CD14-positive monocyte (primary cell): ENCODE measurements around the gene EIF3B. TPM values are rescaled to one million over a fixed set of nuclear protein-coding genes. Genes with fewer than 3 reads are reported as not detected.
A peak's percentile ranks its signal among the peaks of the same experiment; 100 is the strongest.

Experiments used
- DNase-seq, 3 donors: peaks; one replicate each; pipeline ENCODE4 v3.0.0-alpha.2; 2011 to 2022
- H2AFZ ChIP-seq: 2 replicates; pipeline ENCODE4 v1.6.0; 2012; ENCODE audit warnings: mild to moderate bottlenecking, low read depth, low read length, inconsistent platforms; ENCODE audit not compliant: insufficient read depth, poor library complexity, severe bottlenecking
- H3K27ac ChIP-seq, 2 donors: 1 replicate in 1 of 2; 2 replicates in 1 of 2; pipeline ENCODE4 v1.5.1; 2012 to 2013; ENCODE audit warnings: low read length in 2 of 2, control low read depth in 1 of 2, inconsistent platforms in 1 of 2, low read depth in 1 of 2, mild to moderate bottlenecking in 1 of 2
- H3K27me3 ChIP-seq, 2 donors: one replicate each; pipeline versions ENCODE4 v1.6.0 to v1.6.1; 2011 to 2013; ENCODE audit warnings: low read length in 2 of 2; ENCODE audit not compliant: control insufficient read depth in 2 of 2, insufficient read depth in 2 of 2
- H3K36me3 ChIP-seq, 2 donors: replicated peaks in 1 of 2; 1 replicate in 1 of 2; 2 replicates in 1 of 2; pipeline versions ENCODE4 v1.5.1 to v1.6.1; 2012 to 2013; ENCODE audit warnings: low read length in 2 of 2, control low read depth in 1 of 2, inconsistent platforms in 1 of 2, mild to moderate bottlenecking in 1 of 2; ENCODE audit not compliant: insufficient read depth in 2 of 2, control insufficient read depth in 1 of 2
- H3K4me1 ChIP-seq, 2 donors: 1 replicate in 1 of 2; 2 replicates in 1 of 2; pipeline versions ENCODE4 v1.5.1 to v1.6.1; 2012 to 2013; ENCODE audit warnings: low read length in 2 of 2, control low read depth in 1 of 2, inconsistent platforms in 1 of 2, mild to moderate bottlenecking in 1 of 2, moderate library complexity in 1 of 2; ENCODE audit not compliant: insufficient read depth in 2 of 2, control insufficient read depth in 1 of 2
- H3K4me2 ChIP-seq: replicated peaks from 2 replicates; pipeline ENCODE3; 2012; ENCODE audit warnings: low read length, moderate library complexity, mild to moderate bottlenecking; ENCODE audit not compliant: poor library complexity, severe bottlenecking; ENCODE audit errors: extremely low read depth
- H3K4me3 ChIP-seq, 3 experiments: fragments of 200-600 bp in 1 of 3; sonication (generic) in 1 of 3; replicated peaks in 1 of 3; 1 replicate in 2 of 3; 2 replicates in 1 of 3; pipeline ENCODE4 v1.5.1; 2011 to 2013; ENCODE audit warnings: low read length in 3 of 3, mild to moderate bottlenecking in 3 of 3, control low read depth in 2 of 3, low read depth in 2 of 3, inconsistent platforms in 1 of 3, moderate library complexity in 1 of 3
- H3K79me2 ChIP-seq: 2 replicates; pipeline ENCODE4 v1.6.0; 2012; ENCODE audit warnings: mild to moderate bottlenecking, control low read depth, inconsistent platforms, low read length, moderate library complexity; ENCODE audit not compliant: insufficient read depth
- H3K9ac ChIP-seq: 2 replicates; pipeline ENCODE4 v1.6.0; 2017; ENCODE audit warnings: low read length, mild to moderate bottlenecking; ENCODE audit not compliant: insufficient read depth, poor library complexity, severe bottlenecking
- H3K9me3 ChIP-seq, 2 donors: replicated peaks in 1 of 2; 1 replicate in 1 of 2; 2 replicates in 1 of 2; pipeline versions ENCODE4 v1.5.1 to v1.6.1; 2012 to 2013; ENCODE audit warnings: low read length in 2 of 2, control low read depth in 1 of 2; ENCODE audit not compliant: control insufficient read depth in 1 of 2, insufficient read depth in 1 of 2
- H4K20me1 ChIP-seq: 2 replicates; pipeline ENCODE4 v1.6.0; 2012; ENCODE audit warnings: mild to moderate bottlenecking, low read length, control low read depth, moderate library complexity; ENCODE audit not compliant: insufficient read depth
- H3K27ac Mint-ChIP-seq, 7 donors: one replicate each; pipeline ENCODE4 v1.8.0; 2020; ENCODE audit warnings: mild to moderate bottlenecking in 7 of 7, mixed read lengths in 7 of 7, moderate library complexity in 6 of 7, inconsistent platforms in 2 of 7
- H3K27me3 Mint-ChIP-seq, 3 donors: one replicate each; pipeline ENCODE4 v1.8.0; 2021 to 2022; ENCODE audit warnings: low read depth in 3 of 3, mild to moderate bottlenecking in 3 of 3, mixed read lengths in 3 of 3, moderate library complexity in 3 of 3, inconsistent platforms in 1 of 3
- H3K36me3 Mint-ChIP-seq, 2 donors: one replicate each; pipeline ENCODE4 v1.8.0; 2020; ENCODE audit warnings: mixed read lengths in 2 of 2, inconsistent platforms in 1 of 2, mild to moderate bottlenecking in 1 of 2
- H3K4me1 Mint-ChIP-seq: one replicate; pipeline ENCODE4 v1.8.0; 2020; ENCODE audit warnings: mild to moderate bottlenecking, mixed read lengths
- H3K4me3 Mint-ChIP-seq, 2 donors: one replicate each; pipeline ENCODE4 v1.8.0; 2020; ENCODE audit warnings: mild to moderate bottlenecking in 2 of 2, mixed read lengths in 2 of 2, moderate library complexity in 1 of 2
- H3K9me3 Mint-ChIP-seq, 7 donors: one replicate each; pipeline ENCODE4 v1.8.0; 2020 to 2022; ENCODE audit warnings: mixed read lengths in 7 of 7, mild to moderate bottlenecking in 6 of 7, moderate library complexity in 6 of 7, inconsistent platforms in 2 of 7
- WGBS: methylation state at CpG from one replicate; pipeline ENCODE4 v1.1.5; 2013; ENCODE audit warnings: missing lambda C conversion rate; ENCODE audit not compliant: insufficient coverage; 5-methylcytosine and 5-hydroxymethylcytosine counted together
- intact Hi-C, 2 donors: fragments of 100-400 bp; cut with micrococcal nuclease; formaldehyde crosslinking; loops; one replicate each; pipeline versions ENCODE4 v1.15.0 to v1.15.1; 2023
- polyA plus RNA-seq, 3 donors: library from polyadenylated mRNA; depleted of rRNA in 1 of 3; unstranded in 2 of 3; stranded (reverse) in 1 of 3; fragments of 300-500 nt in 2 of 3; fragments of >200 nt in 1 of 3; fragmentation: Illumina TruSeq in 2 of 3; gene quantifications; 1 replicate in 2 of 3; 2 replicates in 1 of 3; pipeline ENCODE4 v1.2.3, GENCODE V29; 2012 to 2021
- TF ChIP-seq, protein P1 (sequence below): fragments of 200-600 bp; IDR thresholded peaks from one replicate; pipeline ENCODE4 v1.8.0; 2022; ENCODE audit warnings: antibody characterized with exemption, mild to moderate bottlenecking

EIF3B gene
- polyA plus RNA-seq, 3 donors, result 46.0 to 89.1 (median 69.2) TPM

DNA sequence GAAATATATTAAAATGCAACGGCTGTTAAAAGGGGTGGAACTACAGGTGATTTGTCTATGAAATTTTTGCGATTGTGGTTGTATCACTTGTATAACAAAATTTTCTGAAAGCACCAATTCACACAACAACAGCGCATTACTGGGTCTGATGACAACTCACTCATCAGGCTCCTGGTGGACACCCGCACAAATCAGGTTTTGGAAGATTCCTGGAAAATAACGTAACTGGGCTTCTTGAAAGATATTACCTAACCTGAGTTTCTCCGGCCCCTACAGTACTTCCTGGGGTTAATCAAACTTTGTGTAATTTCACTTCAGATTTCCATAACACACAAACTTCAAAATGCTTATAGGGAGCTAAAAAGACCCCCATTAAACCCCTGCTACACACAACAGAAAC, 47.9 kb upstream of the EIF3B start:
- no peak overlapping the region for H3K27ac ChIP-seq
- no peak overlapping the region for H3K4me2 ChIP-seq
- H3K27me3 ChIP-seq, result no peaks in the 10 kb centered on the region
- TF ChIP-seq, protein P1, sequence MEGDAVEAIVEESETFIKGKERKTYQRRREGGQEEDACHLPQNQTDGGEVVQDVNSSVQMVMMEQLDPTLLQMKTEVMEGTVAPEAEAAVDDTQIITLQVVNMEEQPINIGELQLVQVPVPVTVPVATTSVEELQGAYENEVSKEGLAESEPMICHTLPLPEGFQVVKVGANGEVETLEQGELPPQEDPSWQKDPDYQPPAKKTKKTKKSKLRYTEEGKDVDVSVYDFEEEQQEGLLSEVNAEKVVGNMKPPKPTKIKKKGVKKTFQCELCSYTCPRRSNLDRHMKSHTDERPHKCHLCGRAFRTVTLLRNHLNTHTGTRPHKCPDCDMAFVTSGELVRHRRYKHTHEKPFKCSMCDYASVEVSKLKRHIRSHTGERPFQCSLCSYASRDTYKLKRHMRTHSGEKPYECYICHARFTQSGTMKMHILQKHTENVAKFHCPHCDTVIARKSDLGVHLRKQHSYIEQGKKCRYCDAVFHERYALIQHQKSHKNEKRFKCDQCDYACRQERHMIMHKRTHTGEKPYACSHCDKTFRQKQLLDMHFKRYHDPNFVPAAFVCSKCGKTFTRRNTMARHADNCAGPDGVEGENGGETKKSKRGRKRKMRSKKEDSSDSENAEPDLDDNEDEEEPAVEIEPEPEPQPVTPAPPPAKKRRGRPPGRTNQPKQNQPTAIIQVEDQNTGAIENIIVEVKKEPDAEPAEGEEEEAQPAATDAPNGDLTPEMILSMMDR, result no peak
- H3K4me1 ChIP-seq, result peaks cover 11 to 21% of the 10 kb centered on the region in 2 donors
- intact Hi-C loops, result no loop called here
- WGBS, result no CpG with 5 or more reads among the region's 6 CpGs
- Mint-ChIP-seq H3K4me1 (peaks cover 25% of the 10 kb centered on the region), H3K27ac (peak overlapping the region in 1 of 7 donors; percentile 63), H3K9me3 (peaks cover 0 to 3% (median 0%) of the 10 kb centered on the region in 7 donors), H3K27me3 (peaks cover 0 to 5% (median 3%) of the 10 kb centered on the region in 3 donors), H3K4me3 (no peak overlapping the region), H3K36me3 (peaks cover 5 to 24% of the 10 kb centered on the region in 2 donors)
- H3K36me3 ChIP-seq, result no peaks in the 10 kb centered on the region
- H3K9ac ChIP-seq, result no peak overlapping the region
- H4K20me1 ChIP-seq, result peaks cover 3% of the 10 kb centered on the region
- H2AFZ ChIP-seq, result no peak overlapping the region
- H3K4me3 ChIP-seq, result no peak overlapping the region
- no peak for DNase-seq
- peaks cover 42% of the 10 kb centered on the region for H3K79me2 ChIP-seq
- H3K9me3 ChIP-seq, result no peaks in the 10 kb centered on the region

DNA sequence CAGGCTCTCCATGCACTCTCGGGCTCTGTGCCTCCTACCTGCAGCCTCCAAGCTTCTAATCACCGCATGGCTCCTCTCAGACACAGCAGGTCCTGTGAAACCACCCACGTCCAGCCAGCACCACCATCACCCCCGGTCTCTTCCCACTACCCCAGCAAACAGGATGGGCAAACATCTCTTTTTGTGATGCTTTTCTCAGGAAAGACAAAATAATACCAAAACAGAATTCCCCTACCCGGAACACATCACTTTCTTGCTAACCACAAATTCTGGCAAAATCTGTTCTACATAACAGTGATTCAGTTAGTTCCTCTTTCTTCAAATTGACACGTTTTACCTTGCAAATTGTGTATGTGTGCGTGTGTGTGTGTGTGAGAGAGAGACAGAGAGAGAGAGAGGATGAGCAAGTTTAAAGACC, 46.9 kb upstream of the EIF3B start:
- no peaks in the 10 kb centered on the region for H3K36me3 ChIP-seq
- Mint-ChIP-seq H3K9me3 (peaks cover 0 to 5% (median 0%) of the 10 kb centered on the region in 7 donors), H3K27me3 (peaks cover 0 to 7% (median 3%) of the 10 kb centered on the region in 3 donors), H3K4me1 (peaks cover 34% of the 10 kb centered on the region), H3K27ac (peak overlapping the region; percentile 42 to 84 (median 70)), H3K36me3 (peaks cover 9 to 16% of the 10 kb centered on the region in 2 donors), H3K4me3 (peak overlapping the region; percentile 4 to 49)
- intact Hi-C loops, result no loop called here
- H3K27ac ChIP-seq, result peak overlapping the region; percentile 47 to 58
- TF ChIP-seq, protein P1, result no peak
- H3K4me3 ChIP-seq, result no peak overlapping the region
- H3K4me1 ChIP-seq, result peaks cover 11 to 21% of the 10 kb centered on the region in 2 donors
- WGBS, result 30% methylated on average over 2 of the region's 7 CpGs
- H4K20me1 ChIP-seq, result peaks cover 9% of the 10 kb centered on the region
- peak overlapping the region; percentile 37 for H3K4me2 ChIP-seq
- no peaks in the 10 kb centered on the region for H3K9me3 ChIP-seq
- DNase-seq, result peak; percentile 48 to 83 (median 58)
- H2AFZ ChIP-seq, result no peak overlapping the region
- H3K79me2 ChIP-seq, result peaks cover 52% of the 10 kb centered on the region
- H3K9ac ChIP-seq, result no peak overlapping the region
- H3K27me3 ChIP-seq, result no peaks in the 10 kb centered on the region
